CD14-positive monocyte (primary cell): ENCODE measurements around the gene TPRG1. TPM values are rescaled to one million over a fixed set of nuclear protein-coding genes. Genes with fewer than 3 reads are reported as not detected.

Experiments
- DNase-seq, 3 donors: peaks; one replicate each; pipeline ENCODE4 v3.0.0-alpha.2; 2011 to 2022
- H2AFZ ChIP-seq: 2 replicates; pipeline ENCODE4 v1.6.0; 2012; ENCODE audit warnings: mild to moderate bottlenecking, low read depth, low read length, inconsistent platforms; ENCODE audit not compliant: insufficient read depth, poor library complexity, severe bottlenecking
- H3K27ac ChIP-seq, 2 donors: 1 replicate in 1 of 2; 2 replicates in 1 of 2; pipeline ENCODE4 v1.5.1; 2012 to 2013; ENCODE audit warnings: low read length in 2 of 2, control low read depth in 1 of 2, inconsistent platforms in 1 of 2, low read depth in 1 of 2, mild to moderate bottlenecking in 1 of 2
- H3K27me3 ChIP-seq, 2 donors: one replicate each; pipeline versions ENCODE4 v1.6.0 to v1.6.1; 2011 to 2013; ENCODE audit warnings: low read length in 2 of 2; ENCODE audit not compliant: control insufficient read depth in 2 of 2, insufficient read depth in 2 of 2
- H3K36me3 ChIP-seq, 2 donors: replicated peaks in 1 of 2; 1 replicate in 1 of 2; 2 replicates in 1 of 2; pipeline versions ENCODE4 v1.5.1 to v1.6.1; 2012 to 2013; ENCODE audit warnings: low read length in 2 of 2, control low read depth in 1 of 2, inconsistent platforms in 1 of 2, mild to moderate bottlenecking in 1 of 2; ENCODE audit not compliant: insufficient read depth in 2 of 2, control insufficient read depth in 1 of 2
- H3K4me1 ChIP-seq, 2 donors: 1 replicate in 1 of 2; 2 replicates in 1 of 2; pipeline versions ENCODE4 v1.5.1 to v1.6.1; 2012 to 2013; ENCODE audit warnings: low read length in 2 of 2, control low read depth in 1 of 2, inconsistent platforms in 1 of 2, mild to moderate bottlenecking in 1 of 2, moderate library complexity in 1 of 2; ENCODE audit not compliant: insufficient read depth in 2 of 2, control insufficient read depth in 1 of 2
- H3K4me2 ChIP-seq: replicated peaks from 2 replicates; pipeline ENCODE3; 2012; ENCODE audit warnings: low read length, moderate library complexity, mild to moderate bottlenecking; ENCODE audit not compliant: poor library complexity, severe bottlenecking; ENCODE audit errors: extremely low read depth
- H3K4me3 ChIP-seq, 3 experiments: fragments of 200-600 bp in 1 of 3; sonication (generic) in 1 of 3; replicated peaks in 1 of 3; 1 replicate in 2 of 3; 2 replicates in 1 of 3; pipeline ENCODE4 v1.5.1; 2011 to 2013; ENCODE audit warnings: low read length in 3 of 3, mild to moderate bottlenecking in 3 of 3, control low read depth in 2 of 3, low read depth in 2 of 3, inconsistent platforms in 1 of 3, moderate library complexity in 1 of 3
- H3K79me2 ChIP-seq: 2 replicates; pipeline ENCODE4 v1.6.0; 2012; ENCODE audit warnings: mild to moderate bottlenecking, control low read depth, inconsistent platforms, low read length, moderate library complexity; ENCODE audit not compliant: insufficient read depth
- H3K9ac ChIP-seq: 2 replicates; pipeline ENCODE4 v1.6.0; 2017; ENCODE audit warnings: low read length, mild to moderate bottlenecking; ENCODE audit not compliant: insufficient read depth, poor library complexity, severe bottlenecking
- H3K9me3 ChIP-seq, 2 donors: replicated peaks in 1 of 2; 1 replicate in 1 of 2; 2 replicates in 1 of 2; pipeline versions ENCODE4 v1.5.1 to v1.6.1; 2012 to 2013; ENCODE audit warnings: low read length in 2 of 2, control low read depth in 1 of 2; ENCODE audit not compliant: control insufficient read depth in 1 of 2, insufficient read depth in 1 of 2
- H4K20me1 ChIP-seq: 2 replicates; pipeline ENCODE4 v1.6.0; 2012; ENCODE audit warnings: mild to moderate bottlenecking, low read length, control low read depth, moderate library complexity; ENCODE audit not compliant: insufficient read depth
- H3K27ac Mint-ChIP-seq, 7 donors: one replicate each; pipeline ENCODE4 v1.8.0; 2020; ENCODE audit warnings: mild to moderate bottlenecking in 7 of 7, mixed read lengths in 7 of 7, moderate library complexity in 6 of 7, inconsistent platforms in 2 of 7
- H3K27me3 Mint-ChIP-seq, 3 donors: one replicate each; pipeline ENCODE4 v1.8.0; 2021 to 2022; ENCODE audit warnings: low read depth in 3 of 3, mild to moderate bottlenecking in 3 of 3, mixed read lengths in 3 of 3, moderate library complexity in 3 of 3, inconsistent platforms in 1 of 3
- H3K36me3 Mint-ChIP-seq, 2 donors: one replicate each; pipeline ENCODE4 v1.8.0; 2020; ENCODE audit warnings: mixed read lengths in 2 of 2, inconsistent platforms in 1 of 2, mild to moderate bottlenecking in 1 of 2
- H3K4me1 Mint-ChIP-seq: one replicate; pipeline ENCODE4 v1.8.0; 2020; ENCODE audit warnings: mild to moderate bottlenecking, mixed read lengths
- H3K4me3 Mint-ChIP-seq, 2 donors: one replicate each; pipeline ENCODE4 v1.8.0; 2020; ENCODE audit warnings: mild to moderate bottlenecking in 2 of 2, mixed read lengths in 2 of 2, moderate library complexity in 1 of 2
- H3K9me3 Mint-ChIP-seq, 7 donors: one replicate each; pipeline ENCODE4 v1.8.0; 2020 to 2022; ENCODE audit warnings: mixed read lengths in 7 of 7, mild to moderate bottlenecking in 6 of 7, moderate library complexity in 6 of 7, inconsistent platforms in 2 of 7
- WGBS: methylation state at CpG from one replicate; pipeline ENCODE4 v1.1.5; 2013; ENCODE audit warnings: missing lambda C conversion rate; ENCODE audit not compliant: insufficient coverage; 5-methylcytosine and 5-hydroxymethylcytosine counted together
- intact Hi-C, 2 donors: fragments of 100-400 bp; cut with micrococcal nuclease; formaldehyde crosslinking; loops; one replicate each; pipeline versions ENCODE4 v1.15.0 to v1.15.1; 2023
- polyA plus RNA-seq, 3 donors: library from polyadenylated mRNA; depleted of rRNA in 1 of 3; unstranded in 2 of 3; stranded (reverse) in 1 of 3; fragments of 300-500 nt in 2 of 3; fragments of >200 nt in 1 of 3; fragmentation: Illumina TruSeq in 2 of 3; gene quantifications; 1 replicate in 2 of 3; 2 replicates in 1 of 3; pipeline ENCODE4 v1.2.3, GENCODE V29; 2012 to 2021
- TF ChIP-seq, protein P1 (sequence below): fragments of 200-600 bp; IDR thresholded peaks from one replicate; pipeline ENCODE4 v1.8.0; 2022; ENCODE audit warnings: antibody characterized with exemption, mild to moderate bottlenecking

Gene TPRG1
- polyA plus RNA-seq, 3 donors, result 0.14 to 1.7 (median 0.55) TPM

DNA sequence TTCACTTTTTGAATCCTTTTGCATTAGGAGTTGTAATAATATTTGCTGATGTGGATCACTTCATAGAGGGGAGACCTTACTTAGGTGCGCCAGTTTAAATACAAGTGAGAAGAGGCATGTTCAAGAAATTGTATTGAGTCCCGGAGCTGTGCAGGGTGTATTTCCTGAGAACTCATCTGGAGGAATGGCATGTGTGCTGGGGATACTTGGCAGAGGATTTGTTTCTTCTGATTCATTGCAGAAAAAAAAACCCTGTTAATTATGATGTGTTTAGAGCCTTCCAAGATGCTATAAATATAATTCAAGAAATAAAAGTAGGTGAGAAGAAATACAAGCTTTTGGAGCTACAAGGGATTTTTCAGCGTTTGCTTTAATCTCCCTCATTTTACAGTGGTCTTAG lies 97.6 kb downstream of the TPRG1 start:
- no peak overlapping the region for H3K27ac Mint-ChIP-seq
- TF ChIP-seq, protein P1, sequence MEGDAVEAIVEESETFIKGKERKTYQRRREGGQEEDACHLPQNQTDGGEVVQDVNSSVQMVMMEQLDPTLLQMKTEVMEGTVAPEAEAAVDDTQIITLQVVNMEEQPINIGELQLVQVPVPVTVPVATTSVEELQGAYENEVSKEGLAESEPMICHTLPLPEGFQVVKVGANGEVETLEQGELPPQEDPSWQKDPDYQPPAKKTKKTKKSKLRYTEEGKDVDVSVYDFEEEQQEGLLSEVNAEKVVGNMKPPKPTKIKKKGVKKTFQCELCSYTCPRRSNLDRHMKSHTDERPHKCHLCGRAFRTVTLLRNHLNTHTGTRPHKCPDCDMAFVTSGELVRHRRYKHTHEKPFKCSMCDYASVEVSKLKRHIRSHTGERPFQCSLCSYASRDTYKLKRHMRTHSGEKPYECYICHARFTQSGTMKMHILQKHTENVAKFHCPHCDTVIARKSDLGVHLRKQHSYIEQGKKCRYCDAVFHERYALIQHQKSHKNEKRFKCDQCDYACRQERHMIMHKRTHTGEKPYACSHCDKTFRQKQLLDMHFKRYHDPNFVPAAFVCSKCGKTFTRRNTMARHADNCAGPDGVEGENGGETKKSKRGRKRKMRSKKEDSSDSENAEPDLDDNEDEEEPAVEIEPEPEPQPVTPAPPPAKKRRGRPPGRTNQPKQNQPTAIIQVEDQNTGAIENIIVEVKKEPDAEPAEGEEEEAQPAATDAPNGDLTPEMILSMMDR, result no peak
- H3K79me2 ChIP-seq, result no peaks in the 10 kb centered on the region
- intact Hi-C loops, result no loop called here
- H4K20me1 ChIP-seq, result no peaks in the 10 kb centered on the region
- H2AFZ ChIP-seq, result no peak overlapping the region
- H3K9me3 ChIP-seq, result no peaks in the 10 kb centered on the region
- no peak overlapping the region for H3K4me3 ChIP-seq
- no peaks in the 10 kb centered on the region for H3K36me3 Mint-ChIP-seq
- H3K4me2 ChIP-seq, result no peak overlapping the region
- H3K9me3 Mint-ChIP-seq, result peaks cover 0 to 2% (median 0%) of the 10 kb centered on the region in 7 donors
- H3K9ac ChIP-seq, result no peak overlapping the region
- DNase-seq, result no peak
- H3K36me3 ChIP-seq, result no peaks in the 10 kb centered on the region
- H3K27ac ChIP-seq, result no peak overlapping the region
- WGBS, result 87% methylated on average over 2 of the region's 3 CpGs
- peaks cover 0 to 4% (median 0%) of the 10 kb centered on the region in 3 donors for H3K27me3 Mint-ChIP-seq
- no peaks in the 10 kb centered on the region for H3K4me1 Mint-ChIP-seq
- no peaks in the 10 kb centered on the region for H3K4me1 ChIP-seq
- no peaks in the 10 kb centered on the region for H3K27me3 ChIP-seq
- no peak overlapping the region for H3K4me3 Mint-ChIP-seq

DNA sequence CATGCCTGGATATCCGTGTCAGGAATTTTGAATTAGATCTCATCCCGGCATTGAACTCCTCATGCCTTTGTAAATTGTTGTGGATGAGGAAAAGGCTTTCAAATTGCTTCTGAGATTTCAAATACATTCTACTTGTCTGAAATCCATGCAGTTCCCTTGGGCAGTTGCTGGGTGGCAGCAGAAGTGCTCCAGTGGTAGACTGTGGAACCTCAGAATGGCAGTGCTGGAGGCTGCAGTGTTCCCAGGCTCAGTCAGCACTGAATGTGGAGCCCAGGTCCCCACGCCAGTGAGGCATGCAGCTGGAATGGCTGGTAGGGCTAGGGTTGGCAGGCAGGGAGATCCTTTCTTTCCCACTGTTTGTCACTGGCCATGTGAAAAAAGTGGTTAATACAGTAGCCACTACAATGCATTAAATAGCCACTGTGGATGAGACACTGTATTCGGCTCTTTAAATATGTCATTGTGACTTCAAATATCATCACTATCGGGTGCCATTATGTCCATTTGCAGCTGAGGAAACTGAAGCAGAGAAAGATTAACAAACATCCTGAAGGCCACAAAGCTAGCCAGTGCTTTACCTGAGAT lies 98.6 kb downstream of the TPRG1 start:
- Histone ChIP-seq H4K20me1 (no peaks in the 10 kb centered on the region), H3K36me3 (no peaks in the 10 kb centered on the region), H3K4me3 (no peak overlapping the region), H3K9ac (no peak overlapping the region), H3K4me2 (no peak overlapping the region), H3K27me3 (no peaks in the 10 kb centered on the region), H2AFZ (no peak overlapping the region), H3K27ac (no peak overlapping the region), H3K9me3 (no peaks in the 10 kb centered on the region), H3K4me1 (no peaks in the 10 kb centered on the region), H3K79me2 (no peaks in the 10 kb centered on the region)
- Mint-ChIP-seq H3K4me3 (no peak overlapping the region), H3K9me3 (peaks cover 0 to 2% (median 0%) of the 10 kb centered on the region in 7 donors), H3K36me3 (no peaks in the 10 kb centered on the region), H3K27ac (no peak overlapping the region), H3K4me1 (no peaks in the 10 kb centered on the region), H3K27me3 (peaks cover 0 to 4% (median 0%) of the 10 kb centered on the region in 3 donors)
- 88% methylated on average over 3 of the region's 5 CpGs for whole genome bisulfite sequencing
- TF ChIP-seq, protein P1, result no peak
- intact Hi-C loops, result no loop called here
- no peak for DNase-seq
